Caco-2 (cell line): Measurements from ENCODE around the gene PROX2. TPM values are rescaled to one million over a fixed set of nuclear protein-coding genes. Genes with fewer than 3 reads are reported as not detected.

ENCODE experiments used
- BruUV-seq: library from RNA; stranded (reverse); fragments of 400-500 nt; replicated peaks from 2 replicates; lab custom pipeline; 2021; lab: Mats Ljungman, UMichigan
- CTCF ChIA-PET: fragments of 300-600 bp; sonication (Branson Sonifier 250); formaldehyde crosslinking; loops from one replicate; lab custom pipeline; 2022; ENCODE audit warnings: antibody characterized with exemption; lab: Charles Lee
- POLR2A ChIA-PET: fragments of 300-600 bp; sonication (Branson Sonifier 250); formaldehyde crosslinking; loops from one replicate; lab custom pipeline; 2022; ENCODE audit warnings: antibody characterized with exemption; lab: Charles Lee
- DNase-seq, 2 experiments: peaks; one replicate each; pipeline versions ENCODE4 v3.0.0 to v3.0.0-alpha.2; 2020 to 2022
- H3K27me3 ChIP-seq: replicated peaks from 2 replicates; pipeline ENCODE4 v1.6.0; 2011; ENCODE audit warnings: low read length; ENCODE audit not compliant: control insufficient read depth, insufficient read depth
- H3K36me3 ChIP-seq: 2 replicates; pipeline ENCODE4 v1.5.1; 2011; ENCODE audit warnings: low read length; ENCODE audit not compliant: control insufficient read depth, insufficient read depth
- H3K4me1 ChIP-seq: fragments of 250-450 bp; sonication (Bioruptor Pico); 2 replicates; pipeline ENCODE4 v1.5.1; 2020; ENCODE audit warnings: mild to moderate bottlenecking
- H3K4me3 ChIP-seq: 2 replicates; pipeline ENCODE4 v1.5.1; 2011; ENCODE audit warnings: low read depth, mild to moderate bottlenecking, control low read depth, low read length
- H3K9me3 ChIP-seq: fragments of 250-450 bp; sonication (Bioruptor Pico); 2 replicates; pipeline ENCODE4 v1.5.1; 2020; ENCODE audit warnings: mild to moderate bottlenecking, moderate library complexity
- H3K27ac Mint-ChIP-seq: one replicate; pipeline ENCODE4 v1.8.0; 2022; ENCODE audit warnings: mixed read lengths; ENCODE audit not compliant: unreplicated experiment
- H3K27me3 Mint-ChIP-seq: one replicate; pipeline ENCODE4 v1.8.0; 2022; ENCODE audit warnings: mixed read lengths; ENCODE audit not compliant: insufficient read depth, unreplicated experiment
- H3K36me3 Mint-ChIP-seq: one replicate; pipeline ENCODE4 v1.8.0; 2022; ENCODE audit warnings: mild to moderate bottlenecking, mixed read lengths; ENCODE audit not compliant: insufficient read depth, unreplicated experiment
- H3K4me1 Mint-ChIP-seq: one replicate; pipeline ENCODE4 v1.8.0; 2022; ENCODE audit warnings: low read depth, mixed read lengths; ENCODE audit not compliant: unreplicated experiment
- H3K4me3 Mint-ChIP-seq: one replicate; pipeline ENCODE4 v1.8.0; 2022; ENCODE audit warnings: mild to moderate bottlenecking, moderate library complexity, mixed read lengths; ENCODE audit not compliant: unreplicated experiment
- H3K9me3 Mint-ChIP-seq: one replicate; pipeline ENCODE4 v1.8.0; 2022; ENCODE audit warnings: mixed read lengths; ENCODE audit not compliant: unreplicated experiment
- intact Hi-C: fragments of 100-400 bp; cut with micrococcal nuclease; formaldehyde crosslinking; loops from one replicate; pipeline ENCODE4 v1.10.0; 2022; ENCODE audit not compliant: unreplicated experiment
- total RNA-seq: library from RNA; stranded (reverse); gene quantifications from 2 replicates; pipeline ENCODE4 v1.2.3, GENCODE V29; 2022
- TF ChIP-seq, protein P1 (sequence below), 2 experiments: fragments of 200-600 bp in 1 of 2; IDR thresholded peaks; 1 replicate in 1 of 2; 2 replicates in 1 of 2; pipeline versions ENCODE4 v1.5.1 to v1.8.0; 2011 to 2022; ENCODE audit warnings: antibody characterized with exemption in 1 of 2, control low read depth in 1 of 2, inconsistent platforms in 1 of 2, low read depth in 1 of 2, low read length in 1 of 2, mild to moderate bottlenecking in 1 of 2, moderate library complexity in 1 of 2; ENCODE audit not compliant: insufficient read depth in 1 of 2, severe bottlenecking in 1 of 2, unreplicated experiment in 1 of 2

Gene PROX2
- total RNA-seq, 1 experiment from 2014 or later = not detected

DNA sequence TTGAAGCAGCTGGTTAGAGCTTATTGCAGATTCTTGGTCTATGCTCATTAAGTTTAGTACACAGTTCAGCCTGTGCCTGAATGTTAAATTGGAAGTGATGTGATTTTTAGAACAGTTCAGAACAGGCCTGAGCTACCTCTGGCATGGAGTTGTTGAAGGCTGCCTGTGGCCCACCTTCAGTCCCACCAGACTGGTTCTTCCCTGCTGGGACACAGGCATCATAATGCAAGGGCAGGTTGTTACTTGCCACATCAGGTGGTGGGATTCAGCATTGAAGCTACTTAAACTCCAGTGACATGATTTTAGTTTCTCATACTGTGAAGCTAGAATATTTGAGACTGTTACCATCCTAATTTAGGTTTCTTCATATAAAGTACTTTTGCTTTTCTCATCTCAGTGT, 49.4 kb downstream of the PROX2 start:
- Mint-ChIP-seq H3K36me3 (peaks cover 31% of the 10 kb centered on the region), H3K27me3 (no peaks in the 10 kb centered on the region), H3K4me3 (no peak overlapping the region), H3K4me1 (no peaks in the 10 kb centered on the region), H3K9me3 (no peaks in the 10 kb centered on the region), H3K27ac (no peak overlapping the region)
- Histone ChIP-seq H3K36me3 (no peaks in the 10 kb centered on the region; the same call in 1 of the 2 replicates), H3K4me3 (no peak overlapping the region), H3K4me1 (no peaks in the 10 kb centered on the region), H3K27me3 (no peaks in the 10 kb centered on the region), H3K9me3 (no peaks in the 10 kb centered on the region)
- DNase-seq = no peak
- ChIA-PET CTCF (interaction anchor here (0.5 kb wide), 1 partner anchor 50 kb away, joined by 8 read pairs; no protein-coding TSS in a partner anchor), POLR2A (no interaction called here)
- no TSS peak for BruUV-seq
- intact Hi-C loops = no loop called here
- TF ChIP-seq, protein P1, sequence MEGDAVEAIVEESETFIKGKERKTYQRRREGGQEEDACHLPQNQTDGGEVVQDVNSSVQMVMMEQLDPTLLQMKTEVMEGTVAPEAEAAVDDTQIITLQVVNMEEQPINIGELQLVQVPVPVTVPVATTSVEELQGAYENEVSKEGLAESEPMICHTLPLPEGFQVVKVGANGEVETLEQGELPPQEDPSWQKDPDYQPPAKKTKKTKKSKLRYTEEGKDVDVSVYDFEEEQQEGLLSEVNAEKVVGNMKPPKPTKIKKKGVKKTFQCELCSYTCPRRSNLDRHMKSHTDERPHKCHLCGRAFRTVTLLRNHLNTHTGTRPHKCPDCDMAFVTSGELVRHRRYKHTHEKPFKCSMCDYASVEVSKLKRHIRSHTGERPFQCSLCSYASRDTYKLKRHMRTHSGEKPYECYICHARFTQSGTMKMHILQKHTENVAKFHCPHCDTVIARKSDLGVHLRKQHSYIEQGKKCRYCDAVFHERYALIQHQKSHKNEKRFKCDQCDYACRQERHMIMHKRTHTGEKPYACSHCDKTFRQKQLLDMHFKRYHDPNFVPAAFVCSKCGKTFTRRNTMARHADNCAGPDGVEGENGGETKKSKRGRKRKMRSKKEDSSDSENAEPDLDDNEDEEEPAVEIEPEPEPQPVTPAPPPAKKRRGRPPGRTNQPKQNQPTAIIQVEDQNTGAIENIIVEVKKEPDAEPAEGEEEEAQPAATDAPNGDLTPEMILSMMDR (IDR thresholded peaks at IDR 0.05; ENCODE audit: insufficient read depth in 1 of 2, low read depth in 1 of 2, low read length in 1 of 2, severe bottlenecking in 1 of 2, unreplicated experiment in 1 of 2) = no peak

Other genes starting within 250 kb of the PROX2 start
- 38.0 and 41.5 TPM in 2 replicates for gene AREL1, start 163.1 kb downstream of the PROX2 start, total RNA-seq
- 58.3 and 62.5 TPM in 2 replicates for gene FCF1, start 163.0 kb downstream of the PROX2 start, total RNA-seq
- 64.4 and 65.0 TPM in 2 replicates for gene YLPM1, start 112.8 kb downstream of the PROX2 start, total RNA-seq
- 81.4 and 88.1 TPM in 2 replicates for gene DLST, start 5.8 kb upstream of the PROX2 start, total RNA-seq
- gene RPS6KL1, start 47.1 kb upstream of the PROX2 start, total RNA-seq = 6.8 and 9.8 TPM in 2 replicates
- gene PGF, start 79.5 kb upstream of the PROX2 start, total RNA-seq = 8.9 and 9.1 TPM in 2 replicates
- 48.8 and 54.4 TPM in 2 replicates for gene EIF2B2, start 126.8 kb upstream of the PROX2 start, total RNA-seq
- 23.2 and 24.5 TPM in 2 replicates for gene MLH3, start 175.3 kb upstream of the PROX2 start, total RNA-seq
- 16.0 and 21.3 TPM in 2 replicates for gene ACYP1, start 187.9 kb upstream of the PROX2 start, total RNA-seq
- gene ZC2HC1C, start 193.5 kb upstream of the PROX2 start, total RNA-seq = 2.5 and 3.8 TPM in 2 replicates